Psoas muscle (tissue), 8 donors: ENCODE measurements around the gene ACOXL. TPM values are rescaled to one million over a fixed set of nuclear protein-coding genes. Genes with fewer than 3 reads are reported as not detected.

Experiments
- ATAC-seq, 4 donors: fragments of 200-7000 bp; cut with Tn5 transposase; one replicate each; pipeline ENCODE4 v1.9.1; 2020; ENCODE audit warnings: moderate library complexity in 3 of 4, mild to moderate bottlenecking in 2 of 4
- DNase-seq, 2 donors: peaks; one replicate each; pipeline ENCODE4 v3.0.0-alpha.2; 2020
- H3K27ac ChIP-seq: fragments of 200-600 bp; one replicate; pipeline ENCODE4 v1.8.0; 2022
- H3K27me3 ChIP-seq, 3 donors: fragments of 200-600 bp in 1 of 3; one replicate each; pipeline versions ENCODE4 v1.6.1 to v1.8.0; 2013 to 2022; ENCODE audit warnings: low read length in 2 of 3, mild to moderate bottlenecking in 2 of 3, moderate library complexity in 1 of 3; ENCODE audit not compliant: insufficient read depth in 3 of 3
- H3K36me3 ChIP-seq, 2 donors: fragments of 200-600 bp in 1 of 2; one replicate each; pipeline versions ENCODE4 v1.6.1 to v1.8.0; 2013 to 2022; ENCODE audit warnings: low read depth in 1 of 2, mild to moderate bottlenecking in 1 of 2, moderate library complexity in 1 of 2; ENCODE audit not compliant: insufficient read depth in 1 of 2
- H3K4me1 ChIP-seq: fragments of 200-600 bp; one replicate; pipeline ENCODE4 v1.8.0; 2022
- H3K4me3 ChIP-seq: fragments of 200-600 bp; one replicate; pipeline ENCODE4 v1.8.0; 2022; ENCODE audit warnings: mild to moderate bottlenecking
- H3K9me3 ChIP-seq: fragments of 200-600 bp; one replicate; pipeline ENCODE4 v1.8.0; 2022
- WGBS, 3 donors: extraction: QIAGEN DNeasy Blood & Tissue Kit; methylation state at CpG; one replicate each; pipeline versions ENCODE4 v1.1.6 to v1.1.7; 2013; 5-methylcytosine and 5-hydroxymethylcytosine counted together
- intact Hi-C, 2 donors: fragments of 100-400 bp; cut with DNase I; formaldehyde crosslinking; loops; one replicate each; pipeline versions ENCODE4 v1.11.0 to v1.14.2; 2022
- polyA plus RNA-seq, 3 donors: library from polyadenylated mRNA; stranded (reverse); fragments of 200-250 nt; gene quantifications; one replicate each; pipeline ENCODE4 v1.2.3, GENCODE V29; 2013
- total RNA-seq, 4 donors: library from RNA; stranded (reverse); fragmentation: NEBNext Ultra II Directional in 2 of 4; extraction: Animal tissue kit (Norgen Biotek cat#: 25700) in 2 of 4; gene quantifications; one replicate each; pipeline versions ENCODE4 v1.2.1 to v1.2.4, GENCODE V29; 2021 to 2023
- TF ChIP-seq, protein P1 (sequence below): fragments of 200-600 bp; IDR thresholded peaks from one replicate; pipeline ENCODE4 v1.8.0; 2022; ENCODE audit warnings: antibody characterized with exemption
- donor health status: healthy with polysubstance abuse.
- donor health status: DM: no; HTN: no; CAD: no; lungs with moderate emphysema.
- donor health status: Bipolar disorder and iron deficiency.
- donor health status: healthy.
- donor health status: DM: yes; HTN: yes; CAD: no.
- donor health status: DM: no; HTN: no; CAD: no.
- donor health status: DM: no; HTN: no; CAD: no.
- donor health status: DM: yes; HTN: yes; CAD: no.

ACOXL gene
- total and polyA plus RNA-seq, 7 donors: 0.01 TPM; not detected in 6

DNA sequence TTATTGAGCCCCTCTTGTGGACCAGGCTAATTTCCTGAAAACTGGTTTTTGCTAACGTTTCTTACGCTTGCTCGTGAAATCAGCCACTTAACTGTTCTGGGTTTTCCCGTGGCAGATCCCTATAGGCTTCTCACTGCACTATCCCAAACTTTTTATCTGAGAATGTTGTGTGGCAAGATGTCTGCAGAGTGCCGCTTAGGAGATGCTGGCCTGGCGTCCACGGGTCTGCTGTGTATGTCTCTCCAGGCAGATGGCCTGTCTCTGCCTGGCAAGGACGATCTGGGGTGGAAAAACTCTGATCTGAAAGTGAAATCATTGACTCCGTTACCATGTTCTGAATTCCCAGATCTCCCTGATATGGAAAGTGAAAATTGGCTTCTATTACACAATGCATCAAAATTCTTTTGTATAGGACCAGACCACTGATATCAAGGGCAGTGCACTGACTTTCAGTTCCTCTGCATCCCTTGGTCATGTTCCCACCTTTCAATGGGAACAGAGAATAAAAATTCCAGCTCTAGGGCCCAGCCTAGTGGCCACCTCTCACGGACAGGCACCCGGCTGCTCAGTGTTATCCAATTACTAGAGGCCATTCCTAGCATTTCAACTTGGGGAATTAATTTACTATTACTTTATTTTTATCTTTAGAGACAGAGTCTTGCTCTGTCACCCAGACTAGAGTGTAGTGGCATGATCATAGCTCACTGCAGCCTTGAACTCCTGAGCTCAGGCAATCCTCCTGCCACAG is 154.6 kb downstream of the ACOXL start:
- H3K9me3 ChIP-seq: no peaks in the 10 kb centered on the region
- intact Hi-C loops: no loop called here
- WGBS, 3 donors: 73 to 89% (median 73%) methylated on average over 11 of the region's 11 CpGs
- ATAC-seq (no peak), DNase-seq (no peak)
- no peaks in the 10 kb centered on the region for H3K27me3 ChIP-seq
- H3K4me3 ChIP-seq: no peak overlapping the region
- no peaks in the 10 kb centered on the region for H3K36me3 ChIP-seq
- TF ChIP-seq, protein P1, sequence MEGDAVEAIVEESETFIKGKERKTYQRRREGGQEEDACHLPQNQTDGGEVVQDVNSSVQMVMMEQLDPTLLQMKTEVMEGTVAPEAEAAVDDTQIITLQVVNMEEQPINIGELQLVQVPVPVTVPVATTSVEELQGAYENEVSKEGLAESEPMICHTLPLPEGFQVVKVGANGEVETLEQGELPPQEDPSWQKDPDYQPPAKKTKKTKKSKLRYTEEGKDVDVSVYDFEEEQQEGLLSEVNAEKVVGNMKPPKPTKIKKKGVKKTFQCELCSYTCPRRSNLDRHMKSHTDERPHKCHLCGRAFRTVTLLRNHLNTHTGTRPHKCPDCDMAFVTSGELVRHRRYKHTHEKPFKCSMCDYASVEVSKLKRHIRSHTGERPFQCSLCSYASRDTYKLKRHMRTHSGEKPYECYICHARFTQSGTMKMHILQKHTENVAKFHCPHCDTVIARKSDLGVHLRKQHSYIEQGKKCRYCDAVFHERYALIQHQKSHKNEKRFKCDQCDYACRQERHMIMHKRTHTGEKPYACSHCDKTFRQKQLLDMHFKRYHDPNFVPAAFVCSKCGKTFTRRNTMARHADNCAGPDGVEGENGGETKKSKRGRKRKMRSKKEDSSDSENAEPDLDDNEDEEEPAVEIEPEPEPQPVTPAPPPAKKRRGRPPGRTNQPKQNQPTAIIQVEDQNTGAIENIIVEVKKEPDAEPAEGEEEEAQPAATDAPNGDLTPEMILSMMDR: no peak
- H3K4me1 ChIP-seq: no peaks in the 10 kb centered on the region
- no peak overlapping the region for H3K27ac ChIP-seq

DNA sequence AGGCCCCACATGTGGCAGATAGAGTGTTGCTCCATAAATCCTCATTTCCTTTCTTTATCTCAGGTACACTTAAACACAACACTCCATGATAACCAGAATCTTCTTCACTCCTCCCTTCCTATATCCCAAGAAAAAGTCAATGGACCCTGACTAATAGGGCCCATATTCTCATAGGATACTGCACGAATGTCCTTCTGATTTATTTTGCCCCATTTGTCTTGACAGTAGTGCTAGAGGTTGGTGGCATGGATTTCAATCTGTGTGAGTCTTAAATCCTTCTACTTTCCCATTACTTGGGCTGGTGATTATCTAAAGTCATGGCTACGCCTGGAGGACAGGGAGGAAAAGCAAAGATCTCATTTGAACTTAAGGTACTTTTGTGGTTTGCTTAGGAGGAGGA is 156.0 kb downstream of the ACOXL start:
- DNase-seq (no peak), ATAC-seq (no peak)
- H3K9me3 ChIP-seq: no peaks in the 10 kb centered on the region
- 71 to 89% (median 78%) methylated on average over 2 of the region's 2 CpGs for WGBS, 3 donors
- no peaks in the 10 kb centered on the region for H3K27me3 ChIP-seq
- intact Hi-C loops: no loop called here
- TF ChIP-seq, protein P1: no peak
- no peaks in the 10 kb centered on the region for H3K4me1 ChIP-seq
- H3K36me3 ChIP-seq: no peaks in the 10 kb centered on the region
- H3K4me3 ChIP-seq: no peak overlapping the region
- H3K27ac ChIP-seq: no peak overlapping the region

DNA sequence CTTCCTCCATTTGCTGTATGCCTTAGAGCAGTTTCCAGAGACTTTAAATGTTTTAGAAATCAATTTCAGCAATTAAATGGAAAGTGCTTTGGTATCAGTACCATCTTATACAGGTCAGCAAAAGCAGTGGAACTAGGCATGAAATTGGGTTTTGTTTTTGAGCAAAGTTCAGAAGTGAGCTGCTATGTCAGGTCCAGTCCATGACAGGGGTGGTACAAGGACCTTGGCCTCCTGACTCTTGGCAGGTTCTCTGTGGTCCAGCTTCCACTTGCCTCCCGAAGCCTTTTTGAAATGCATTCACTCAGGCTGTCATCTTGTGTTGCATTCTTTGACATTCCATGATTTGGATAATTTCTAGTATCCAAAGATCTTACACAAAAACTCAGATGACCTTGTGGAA is 159.3 kb downstream of the ACOXL start:
- intact Hi-C loops: no loop called here
- WGBS, 3 donors: 0% methylated on average over 1 of the region's 1 CpG
- Histone ChIP-seq H3K4me3 (no peak overlapping the region), H3K4me1 (no peaks in the 10 kb centered on the region), H3K36me3 (no peaks in the 10 kb centered on the region), H3K9me3 (peaks cover 7% of the 10 kb centered on the region), H3K27ac (no peak overlapping the region), H3K27me3 (no peaks in the 10 kb centered on the region)
- ATAC-seq: no peak
- no peak for DNase-seq
- TF ChIP-seq, protein P1: no peak

DNA sequence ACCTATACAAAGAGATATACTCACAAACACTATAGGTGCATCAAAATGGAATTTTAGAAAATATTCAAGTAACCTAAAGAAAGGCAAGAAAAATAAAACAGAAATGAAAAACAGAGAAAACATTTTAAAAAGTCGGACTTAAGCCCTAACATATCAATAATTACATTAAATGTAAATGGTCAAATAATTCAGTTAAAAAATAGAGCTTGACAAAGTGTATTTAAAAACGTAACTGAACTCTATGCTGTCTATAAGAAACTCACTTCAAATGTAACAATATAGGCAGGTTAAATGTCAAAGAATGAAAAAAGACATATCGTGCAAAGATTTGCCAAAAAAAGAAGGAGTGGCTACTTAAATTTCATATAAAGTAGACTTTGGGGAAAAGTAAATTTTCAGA is 163.9 kb downstream of the ACOXL start:
- Histone ChIP-seq H3K27me3 (no peaks in the 10 kb centered on the region), H3K27ac (no peak overlapping the region), H3K4me1 (no peaks in the 10 kb centered on the region), H3K4me3 (no peak overlapping the region), H3K36me3 (no peaks in the 10 kb centered on the region), H3K9me3 (peaks cover 10% of the 10 kb centered on the region)
- TF ChIP-seq, protein P1: no peak
- intact Hi-C loops: no loop called here
- DNase-seq (no peak), ATAC-seq (no peak)
- WGBS, 3 donors: 53 to 89% (median 57%) methylated on average over 3 of the region's 3 CpGs

DNA sequence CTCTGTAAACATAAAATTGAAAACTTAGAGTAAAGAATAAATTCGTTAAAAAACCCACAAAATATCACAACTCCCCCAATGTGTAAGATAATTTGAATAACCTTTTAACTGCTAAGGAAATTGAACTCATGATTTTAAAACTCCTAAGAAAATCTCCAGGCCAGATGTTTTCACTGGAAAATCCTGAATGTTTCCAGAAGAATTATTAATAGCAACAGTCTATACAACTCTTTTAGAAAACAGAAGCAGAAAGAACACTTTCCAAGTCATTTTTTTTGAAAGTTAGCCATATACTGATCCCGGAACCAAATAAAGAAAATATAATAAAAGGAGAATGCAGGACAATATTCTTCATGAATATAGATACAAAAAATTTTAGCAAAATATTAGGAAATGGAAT is 165.6 kb downstream of the ACOXL start:
- WGBS, 3 donors: 38 to 73% (median 38%) methylated on average over 2 of the region's 2 CpGs
- intact Hi-C loops: no loop called here
- H3K27ac ChIP-seq: no peak overlapping the region
- H3K4me3 ChIP-seq: no peak overlapping the region
- TF ChIP-seq, protein P1: no peak
- no peaks in the 10 kb centered on the region for H3K36me3 ChIP-seq
- no peaks in the 10 kb centered on the region for H3K27me3 ChIP-seq
- peaks cover 10% of the 10 kb centered on the region for H3K9me3 ChIP-seq
- no peaks in the 10 kb centered on the region for H3K4me1 ChIP-seq
- ATAC-seq (no peak), DNase-seq (no peak)
